GM12878 (cell line): ENCODE measurements around the gene LDB2. TPM values are rescaled to one million over a fixed set of nuclear protein-coding genes. Genes with fewer than 3 reads are reported as not detected.

Experiments used
- ATAC-seq: fragments of 200-7000 bp; cut with Tn5 transposase; 3 replicates; pipeline ENCODE4 v1.9.1; 2020; ENCODE audit warnings: mild to moderate bottlenecking, moderate library complexity
- BruUV-seq: library from RNA; stranded (reverse); fragments of 400-500 nt; replicated peaks from 2 replicates; lab custom pipeline; 2021; lab: Mats Ljungman, UMichigan
- CTCF ChIA-PET: fragments of 300-600 bp; sonication (Branson Sonifier 250); formaldehyde crosslinking; extraction: SDS; loops from one replicate; lab custom pipeline; 2021; ENCODE audit warnings: inconsistent platforms; lab: Yijun Ruan, JAX
- POLR2A ChIA-PET: fragments of 350-600 bp; formaldehyde crosslinking; extraction: SDS; loops from one replicate; lab custom pipeline; 2021; ENCODE audit warnings: inconsistent platforms; lab: Charles Lee
- RAD21 ChIA-PET: fragments of 300-600 bp; sonication (Branson Sonifier 250); formaldehyde crosslinking; loops from one replicate; lab custom pipeline; 2023; ENCODE audit warnings: antibody characterized with exemption; ENCODE audit not compliant: unreplicated experiment; lab: Charles Lee
- SMC1A ChIA-PET: fragments of 300-600 bp; sonication (Branson Sonifier 250); formaldehyde crosslinking; loops from one replicate; lab custom pipeline; 2023; ENCODE audit not compliant: unreplicated experiment, uncharacterized antibody; lab: Charles Lee
- DNase-seq: peaks from one replicate; pipeline ENCODE4 v3.0.0-alpha.2; 2011; ENCODE audit warnings: low read depth, low spot score
- FAIRE-seq: peaks from 3 replicates; lab custom pipeline; 2011; peaks lifted over from hg19 to GRCh38; lab: Jason Lieb, UNC
- H2AFZ ChIP-seq: 2 replicates; pipeline ENCODE4 v1.6.0; 2011; ENCODE audit warnings: low read depth, low read length, control low read depth; ENCODE audit not compliant: control insufficient read depth
- H3K27ac ChIP-seq: 2 replicates; pipeline ENCODE4 v1.5.1; 2011; ENCODE audit warnings: control low read depth; ENCODE audit not compliant: control insufficient read depth, insufficient read depth
- H3K27me3 ChIP-seq, 2 experiments: replicated peaks in 1 of 2; 2 replicates each; pipeline versions ENCODE4 v1.6.0 to v1.6.1; 2011; ENCODE audit warnings: low read length in 1 of 2; ENCODE audit not compliant: control insufficient read depth in 2 of 2, insufficient read depth in 2 of 2
- H3K36me3 ChIP-seq, 2 experiments: 2 replicates each; pipeline ENCODE4 v1.5.1; 2011; ENCODE audit warnings: low read length in 1 of 2; ENCODE audit not compliant: control insufficient read depth in 2 of 2, insufficient read depth in 2 of 2
- H3K4me1 ChIP-seq: 2 replicates; pipeline ENCODE4 v1.6.1; 2011; ENCODE audit warnings: mild to moderate bottlenecking, low read length, moderate library complexity, mixed read lengths; ENCODE audit not compliant: control insufficient read depth, insufficient read depth
- H3K4me2 ChIP-seq: 2 replicates; pipeline ENCODE4 v1.6.0; 2011; ENCODE audit warnings: control low read depth; ENCODE audit not compliant: control insufficient read depth, insufficient read depth
- H3K4me3 ChIP-seq: fragments of 200-600 bp; sonication (generic); 2 replicates; pipeline ENCODE4 v1.5.1; 2016
- H3K79me2 ChIP-seq: 2 replicates; pipeline ENCODE4 v1.6.0; 2011; ENCODE audit warnings: low read length; ENCODE audit not compliant: control insufficient read depth, insufficient read depth
- H3K9ac ChIP-seq: 2 replicates; pipeline ENCODE4 v1.8.0; 2011; ENCODE audit warnings: low read length, control low read depth, mixed read lengths; ENCODE audit not compliant: control insufficient read depth, insufficient read depth
- H3K9me3 ChIP-seq: replicated peaks from 3 replicates; pipeline ENCODE4 v1.5.1; 2011; ENCODE audit warnings: mild to moderate bottlenecking, low read length; ENCODE audit not compliant: control insufficient read depth, insufficient read depth
- H4K20me1 ChIP-seq: 2 replicates; pipeline ENCODE4 v1.6.0; 2011; ENCODE audit not compliant: control insufficient read depth, insufficient read depth
- CHD1 ChIP-seq: IDR thresholded peaks from 2 replicates; pipeline ENCODE4 v1.6.1; 2012; ENCODE audit warnings: low read depth, low read length, improper control_type of control experiment
- ETV6 ChIP-seq, 2 experiments: fragments of 450-650 bp in 1 of 2; IDR thresholded peaks in 1 of 2; conservative IDR thresholded peaks in 1 of 2; 2 replicates each; pipeline ENCODE4 v1.6.1; 2014; ENCODE audit warnings: antibody characterized with exemption in 1 of 2, borderline replicate concordance in 1 of 2, low read depth in 1 of 2, mild to moderate bottlenecking in 1 of 2, moderate library complexity in 1 of 2
- NR2C1 ChIP-seq: fragments of 450-650 bp; IDR thresholded peaks from 2 replicates; pipeline ENCODE4 v1.6.1; 2017; ENCODE audit warnings: antibody characterized with exemption, mild to moderate bottlenecking, moderate library complexity
- PBX3 ChIP-seq: IDR thresholded peaks from 2 replicates; pipeline ENCODE4 v1.6.1; 2011; ENCODE audit warnings: mild to moderate bottlenecking, low read depth, low read length, moderate library complexity; ENCODE audit not compliant: insufficient replicate concordance
- SP1 ChIP-seq: IDR thresholded peaks from one replicate; pipeline ENCODE4 v1.6.1; 2011; ENCODE audit warnings: low read depth, low read length
- SPI1 ChIP-seq: IDR thresholded peaks from 2 replicates; pipeline ENCODE4 v1.6.1; 2011; ENCODE audit warnings: low read depth, mild to moderate bottlenecking, low read length, moderate library complexity, borderline replicate concordance; ENCODE audit not compliant: insufficient read depth
- STAT3 ChIP-seq: IDR thresholded peaks from 2 replicates; pipeline ENCODE4 v1.6.1; 2011; ENCODE audit warnings: low read depth, low read length, improper control_type of control experiment
- TBL1XR1 ChIP-seq: IDR thresholded peaks from 2 replicates; pipeline ENCODE4 v1.6.1; 2012; ENCODE audit warnings: low read depth, low read length, improper control_type of control experiment
- TCF7 ChIP-seq: IDR thresholded peaks from 2 replicates; pipeline ENCODE4 v1.6.1; 2014; ENCODE audit warnings: antibody characterized with exemption, borderline replicate concordance
- YY1 ChIP-seq: IDR thresholded peaks from 2 replicates; pipeline ENCODE4 v1.6.1; 2011; ENCODE audit warnings: low read depth, mild to moderate bottlenecking, low read length
- ZNF384 ChIP-seq: IDR thresholded peaks from 2 replicates; pipeline ENCODE4 v1.6.1; 2012; ENCODE audit warnings: low read depth, mild to moderate bottlenecking, low read length, improper control_type of control experiment, borderline replicate concordance
- WGBS: methylation state at CpG from one replicate; pipeline ENCODE4 v1.1.6; 2016; ENCODE audit warnings: low lambda C conversion rate; ENCODE audit not compliant: insufficient replicate concordance, insufficient coverage; ENCODE audit errors: missing lambda C conversion rate; 5-methylcytosine and 5-hydroxymethylcytosine counted together
- in situ Hi-C: fragments of 300-500 bp; cut with MboI; formaldehyde crosslinking; loops from 9 replicates; pipeline ENCODE4 v1.14.3; 2018; ENCODE audit warnings: mixed read lengths
- intact Hi-C: fragments of 100-400 bp; cut with micrococcal nuclease; formaldehyde crosslinking; loops from one replicate; pipeline ENCODE4 v1.14.2; 2022; ENCODE audit not compliant: unreplicated experiment
- polyA plus RNA-seq, 11 experiments: library from polyadenylated mRNA; depleted of rRNA in 4 of 11; unstranded in 6 of 11; stranded (reverse) in 5 of 11; fragments of >200 nt; fragmentation: Nextera tagmentation in 4 of 11; fragmentation: Illumina TruSeq in 1 of 11; extraction: Ambion mirVana in 4 of 11; extraction: Trizol in 1 of 11; gene quantifications; 1 replicate in 1 of 11; 2 replicates in 10 of 11; pipeline versions ENCODE4 v1.2.1 to v1.2.3, GENCODE V29; 2011 to 2016; ENCODE audit warnings: inconsistent platforms in 2 of 11, missing spikeins in 2 of 11, low read depth in 1 of 11
- total RNA-seq, 4 experiments: library from RNA; depleted of rRNA in 3 of 4; stranded (reverse); fragments of >200 nt in 3 of 4; fragmentation: Illumina TruSeq in 1 of 4; extraction: Trizol in 1 of 4; gene quantifications; 2 replicates each; pipeline versions ENCODE4 v1.2.1 to v1.2.3, GENCODE V29; 2013 to 2021

Gene LDB2
- total and polyA plus RNA-seq, 10 of the 15 experiments (the other 5 are each of a cell fraction or from before 2014, with no cell fraction given), result 0.15 TPM; not detected in 9

DNA sequence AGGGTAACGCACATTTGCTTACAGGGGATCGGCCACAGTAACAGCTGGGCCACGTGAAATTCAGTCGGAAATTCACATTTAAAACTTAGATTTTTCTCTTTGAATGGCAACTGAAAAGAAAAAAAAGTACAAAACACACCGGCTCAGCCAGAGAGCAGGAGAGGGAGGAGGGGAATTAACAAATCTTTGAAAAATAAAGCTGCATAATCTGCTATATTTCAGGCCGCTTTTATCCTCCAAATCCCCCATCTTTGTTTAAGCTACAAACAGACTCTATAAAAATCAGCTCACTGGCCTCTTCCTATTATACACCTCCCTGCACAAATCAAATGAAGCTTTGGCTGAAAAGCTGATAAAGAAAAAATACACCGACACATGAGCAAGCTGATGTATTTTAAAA, 169.1 kb downstream of the LDB2 start:
- H3K27ac ChIP-seq, result no peak overlapping the region
- ATAC-seq (no peak), DNase-seq (no peak), FAIRE-seq (no peak)
- H2AFZ ChIP-seq, result no peak overlapping the region
- SMC1A ChIA-PET, result no interaction called here
- H4K20me1 ChIP-seq, result no peaks in the 10 kb centered on the region
- H3K4me1 ChIP-seq, result no peaks in the 10 kb centered on the region
- H3K4me2 ChIP-seq, result no peak overlapping the region
- RAD21 ChIA-PET, result no interaction called here
- in situ Hi-C loops, result no loop called here
- H3K27me3 ChIP-seq, result no peaks in the 10 kb centered on the region
- H3K9ac ChIP-seq, result no peak overlapping the region
- CTCF ChIA-PET, result no interaction called here
- H3K79me2 ChIP-seq, result no peaks in the 10 kb centered on the region
- H3K36me3 ChIP-seq, result no peaks in the 10 kb centered on the region
- no TSS peak for BruUV-seq
- 52% methylated on average over 7 of the region's 7 CpGs for WGBS
- TF ChIP-seq PBX3 (no peak), STAT3 (no peak), SPI1 (no peak), TBL1XR1 (no peak), ETV6 (conservative IDR thresholded peaks at IDR 0.05 in 1 of 2, IDR thresholded peaks at IDR 0.05 in 1 of 2; ENCODE audit: borderline replicate concordance in 1 of 2, low read depth in 1 of 2) (no peak), YY1 (no peak), TCF7 (no peak), SP1 (no peak), CHD1 (no peak), NR2C1 (no peak), ZNF384 (no peak)
- POLR2A ChIA-PET, result no interaction called here
- intact Hi-C loops, result no loop called here
- no peaks in the 10 kb centered on the region for H3K9me3 ChIP-seq
- H3K4me3 ChIP-seq, result no peak overlapping the region
